Caco-2 (cell line): ENCODE measurements around the gene MAU2. TPM values are rescaled to one million over a fixed set of nuclear protein-coding genes. Genes with fewer than 3 reads are reported as not detected.

Experiments used
- BruUV-seq: library from RNA; stranded (reverse); fragments of 400-500 nt; replicated peaks from 2 replicates; lab custom pipeline; 2021; lab: Mats Ljungman, UMichigan
- CTCF ChIA-PET: fragments of 300-600 bp; sonication (Branson Sonifier 250); formaldehyde crosslinking; loops from one replicate; lab custom pipeline; 2022; ENCODE audit warnings: antibody characterized with exemption; lab: Charles Lee
- POLR2A ChIA-PET: fragments of 300-600 bp; sonication (Branson Sonifier 250); formaldehyde crosslinking; loops from one replicate; lab custom pipeline; 2022; ENCODE audit warnings: antibody characterized with exemption; lab: Charles Lee
- DNase-seq, 2 experiments: peaks; one replicate each; pipeline versions ENCODE4 v3.0.0 to v3.0.0-alpha.2; 2020 to 2022
- H3K27me3 ChIP-seq: replicated peaks from 2 replicates; pipeline ENCODE4 v1.6.0; 2011; ENCODE audit warnings: low read length; ENCODE audit not compliant: control insufficient read depth, insufficient read depth
- H3K36me3 ChIP-seq: 2 replicates; pipeline ENCODE4 v1.5.1; 2011; ENCODE audit warnings: low read length; ENCODE audit not compliant: control insufficient read depth, insufficient read depth
- H3K4me1 ChIP-seq: fragments of 250-450 bp; sonication (Bioruptor Pico); 2 replicates; pipeline ENCODE4 v1.5.1; 2020; ENCODE audit warnings: mild to moderate bottlenecking
- H3K4me3 ChIP-seq: 2 replicates; pipeline ENCODE4 v1.5.1; 2011; ENCODE audit warnings: low read depth, mild to moderate bottlenecking, control low read depth, low read length
- H3K9me3 ChIP-seq: fragments of 250-450 bp; sonication (Bioruptor Pico); 2 replicates; pipeline ENCODE4 v1.5.1; 2020; ENCODE audit warnings: mild to moderate bottlenecking, moderate library complexity
- H3K27ac Mint-ChIP-seq: one replicate; pipeline ENCODE4 v1.8.0; 2022; ENCODE audit warnings: mixed read lengths; ENCODE audit not compliant: unreplicated experiment
- H3K27me3 Mint-ChIP-seq: one replicate; pipeline ENCODE4 v1.8.0; 2022; ENCODE audit warnings: mixed read lengths; ENCODE audit not compliant: insufficient read depth, unreplicated experiment
- H3K36me3 Mint-ChIP-seq: one replicate; pipeline ENCODE4 v1.8.0; 2022; ENCODE audit warnings: mild to moderate bottlenecking, mixed read lengths; ENCODE audit not compliant: insufficient read depth, unreplicated experiment
- H3K4me1 Mint-ChIP-seq: one replicate; pipeline ENCODE4 v1.8.0; 2022; ENCODE audit warnings: low read depth, mixed read lengths; ENCODE audit not compliant: unreplicated experiment
- H3K4me3 Mint-ChIP-seq: one replicate; pipeline ENCODE4 v1.8.0; 2022; ENCODE audit warnings: mild to moderate bottlenecking, moderate library complexity, mixed read lengths; ENCODE audit not compliant: unreplicated experiment
- H3K9me3 Mint-ChIP-seq: one replicate; pipeline ENCODE4 v1.8.0; 2022; ENCODE audit warnings: mixed read lengths; ENCODE audit not compliant: unreplicated experiment
- intact Hi-C: fragments of 100-400 bp; cut with micrococcal nuclease; formaldehyde crosslinking; loops from one replicate; pipeline ENCODE4 v1.10.0; 2022; ENCODE audit not compliant: unreplicated experiment
- total RNA-seq: library from RNA; stranded (reverse); gene quantifications from 2 replicates; pipeline ENCODE4 v1.2.3, GENCODE V29; 2022
- TF ChIP-seq, protein P1 (sequence below), 2 experiments: fragments of 200-600 bp in 1 of 2; IDR thresholded peaks; 1 replicate in 1 of 2; 2 replicates in 1 of 2; pipeline versions ENCODE4 v1.5.1 to v1.8.0; 2011 to 2022; ENCODE audit warnings: antibody characterized with exemption in 1 of 2, control low read depth in 1 of 2, inconsistent platforms in 1 of 2, low read depth in 1 of 2, low read length in 1 of 2, mild to moderate bottlenecking in 1 of 2, moderate library complexity in 1 of 2; ENCODE audit not compliant: insufficient read depth in 1 of 2, severe bottlenecking in 1 of 2, unreplicated experiment in 1 of 2

The MAU2 gene
- total RNA-seq, 1 experiment from 2014 or later: 51.3 TPM

DNA sequence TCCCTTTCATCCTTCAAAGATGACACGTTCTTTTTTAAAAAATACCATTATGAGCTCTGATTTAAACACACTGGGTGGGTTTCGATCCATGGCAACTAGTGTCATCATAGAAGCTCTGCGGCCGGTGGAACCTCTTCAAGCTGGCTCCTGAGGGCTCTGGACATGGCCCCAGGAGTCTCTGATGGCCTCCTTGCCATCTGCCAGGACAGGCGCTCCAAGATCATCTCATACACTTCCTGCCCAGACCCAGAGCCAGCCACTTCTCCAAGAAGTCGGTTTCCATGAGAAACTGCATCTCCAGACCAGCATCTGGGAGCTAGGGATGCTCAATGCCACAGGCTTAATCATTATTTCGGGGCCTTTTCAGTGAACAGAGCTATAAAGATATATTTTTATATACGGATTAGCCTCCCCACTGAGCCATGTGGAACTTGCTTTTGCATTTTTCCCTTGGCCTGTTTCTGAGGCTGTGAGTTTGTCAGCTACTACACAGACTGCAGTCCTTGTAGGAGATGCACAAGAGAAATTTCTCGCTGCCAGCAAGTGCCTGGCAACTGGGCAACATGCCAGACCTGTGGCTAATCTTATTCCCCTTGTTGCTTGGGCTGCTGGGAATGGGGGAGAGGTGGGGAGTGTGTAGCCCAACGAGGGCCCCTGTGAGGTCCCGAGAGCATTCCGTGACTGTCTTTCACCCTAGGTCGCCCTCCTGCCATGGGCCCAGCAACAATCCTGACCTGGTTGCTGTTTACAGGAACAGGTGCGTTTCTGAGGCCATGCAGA lies 16.3 kb upstream of the MAU2 start:
- Histone ChIP-seq H3K4me3 (no peak overlapping the region), H3K9me3 (no peaks in the 10 kb centered on the region), H3K4me1 (no peaks in the 10 kb centered on the region), H3K36me3 (no peaks in the 10 kb centered on the region; the same call in 1 of the 2 replicates), H3K27me3 (no peaks in the 10 kb centered on the region)
- H3K27me3 Mint-ChIP-seq: no peaks in the 10 kb centered on the region
- ChIA-PET POLR2A (no interaction called here), CTCF (no interaction called here)
- H3K27ac Mint-ChIP-seq: no peak overlapping the region
- BruUV-seq: no TSS peak
- DNase-seq: no peak
- intact Hi-C loops: no loop called here
- peaks cover 32% of the 10 kb centered on the region for H3K36me3 Mint-ChIP-seq
- TF ChIP-seq, protein P1, sequence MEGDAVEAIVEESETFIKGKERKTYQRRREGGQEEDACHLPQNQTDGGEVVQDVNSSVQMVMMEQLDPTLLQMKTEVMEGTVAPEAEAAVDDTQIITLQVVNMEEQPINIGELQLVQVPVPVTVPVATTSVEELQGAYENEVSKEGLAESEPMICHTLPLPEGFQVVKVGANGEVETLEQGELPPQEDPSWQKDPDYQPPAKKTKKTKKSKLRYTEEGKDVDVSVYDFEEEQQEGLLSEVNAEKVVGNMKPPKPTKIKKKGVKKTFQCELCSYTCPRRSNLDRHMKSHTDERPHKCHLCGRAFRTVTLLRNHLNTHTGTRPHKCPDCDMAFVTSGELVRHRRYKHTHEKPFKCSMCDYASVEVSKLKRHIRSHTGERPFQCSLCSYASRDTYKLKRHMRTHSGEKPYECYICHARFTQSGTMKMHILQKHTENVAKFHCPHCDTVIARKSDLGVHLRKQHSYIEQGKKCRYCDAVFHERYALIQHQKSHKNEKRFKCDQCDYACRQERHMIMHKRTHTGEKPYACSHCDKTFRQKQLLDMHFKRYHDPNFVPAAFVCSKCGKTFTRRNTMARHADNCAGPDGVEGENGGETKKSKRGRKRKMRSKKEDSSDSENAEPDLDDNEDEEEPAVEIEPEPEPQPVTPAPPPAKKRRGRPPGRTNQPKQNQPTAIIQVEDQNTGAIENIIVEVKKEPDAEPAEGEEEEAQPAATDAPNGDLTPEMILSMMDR (IDR thresholded peaks at IDR 0.05; ENCODE audit: insufficient read depth in 1 of 2, low read depth in 1 of 2, low read length in 1 of 2, severe bottlenecking in 1 of 2, unreplicated experiment in 1 of 2): no peak
- no peaks in the 10 kb centered on the region for H3K4me1 Mint-ChIP-seq
- no peaks in the 10 kb centered on the region for H3K9me3 Mint-ChIP-seq
- no peak overlapping the region for H3K4me3 Mint-ChIP-seq

DNA sequence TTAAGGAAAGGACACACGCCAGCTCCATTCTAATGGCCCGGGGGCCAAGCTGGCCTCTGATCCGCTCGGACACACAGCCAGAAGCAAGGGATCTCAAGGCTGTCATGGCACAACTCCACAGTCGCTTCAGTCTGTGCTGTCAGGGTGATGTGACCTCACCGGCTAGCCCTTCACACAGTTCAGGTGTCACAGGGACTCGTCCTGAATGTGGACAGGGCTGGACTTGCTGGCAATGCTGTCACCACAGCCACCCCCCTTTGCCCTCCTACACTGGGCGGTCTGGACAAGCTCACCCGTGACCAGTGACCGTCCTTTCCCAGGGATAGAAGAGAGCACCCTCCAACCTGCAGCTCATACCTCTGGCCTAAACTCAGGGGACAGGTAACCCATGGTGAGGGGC lies 15.6 kb upstream of the MAU2 start:
- Histone ChIP-seq H3K27me3 (no peaks in the 10 kb centered on the region), H3K4me1 (no peaks in the 10 kb centered on the region), H3K36me3 (no peaks in the 10 kb centered on the region; the same call in 1 of the 2 replicates), H3K9me3 (no peaks in the 10 kb centered on the region), H3K4me3 (no peak overlapping the region)
- Mint-ChIP-seq H3K36me3 (peaks cover 35% of the 10 kb centered on the region), H3K9me3 (no peaks in the 10 kb centered on the region), H3K27ac (no peak overlapping the region), H3K4me1 (no peaks in the 10 kb centered on the region), H3K27me3 (no peaks in the 10 kb centered on the region), H3K4me3 (no peak overlapping the region)
- CTCF ChIA-PET: no interaction called here
- TF ChIP-seq, protein P1 (IDR thresholded peaks at IDR 0.05; ENCODE audit: insufficient read depth in 1 of 2, low read depth in 1 of 2, low read length in 1 of 2, severe bottlenecking in 1 of 2, unreplicated experiment in 1 of 2): no peak
- DNase-seq: no peak
- no TSS peak for BruUV-seq
- intact Hi-C loops: no loop called here
- POLR2A ChIA-PET: no interaction called here

DNA sequence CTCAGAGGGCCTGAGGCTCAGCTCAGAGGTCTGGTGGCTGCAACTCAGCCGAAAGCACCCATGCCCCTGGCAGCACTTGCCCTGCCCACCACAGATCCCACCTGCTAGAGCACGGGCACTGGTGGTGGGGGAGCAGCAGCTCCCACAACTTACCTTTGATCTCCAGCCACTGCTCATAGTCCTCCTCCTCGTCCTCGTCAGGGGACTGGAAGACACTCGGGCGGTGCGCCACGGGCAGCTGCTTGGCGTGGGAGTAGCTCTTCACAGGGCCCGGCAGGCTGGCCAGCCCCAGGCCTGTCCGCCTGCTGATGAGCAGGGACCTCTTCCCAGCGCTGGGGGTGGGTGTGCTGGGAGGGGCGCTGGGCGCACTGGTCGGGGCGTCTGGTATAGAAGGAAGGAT lies 14.9 kb upstream of the MAU2 start:
- H3K9me3 ChIP-seq: no peaks in the 10 kb centered on the region
- H3K36me3 ChIP-seq: no peaks in the 10 kb centered on the region
- Mint-ChIP-seq H3K4me3 (no peak overlapping the region), H3K4me1 (no peaks in the 10 kb centered on the region), H3K36me3 (peaks cover 42% of the 10 kb centered on the region), H3K27ac (no peak overlapping the region), H3K27me3 (no peaks in the 10 kb centered on the region), H3K9me3 (no peaks in the 10 kb centered on the region)
- no peaks in the 10 kb centered on the region for H3K4me1 ChIP-seq
- TF ChIP-seq, protein P1 (IDR thresholded peaks at IDR 0.05; ENCODE audit: insufficient read depth in 1 of 2, low read depth in 1 of 2, low read length in 1 of 2, severe bottlenecking in 1 of 2, unreplicated experiment in 1 of 2): no peak
- BruUV-seq: no TSS peak
- POLR2A ChIA-PET: no interaction called here
- H3K27me3 ChIP-seq: no peaks in the 10 kb centered on the region
- no peak for DNase-seq
- intact Hi-C loops: no loop called here
- H3K4me3 ChIP-seq: no peak overlapping the region
- CTCF ChIA-PET: no interaction called here
